Gastrocnemius medialis (tissue), 4 donors: ENCODE measurements around the gene PPP1R14C.

Source experiments
- POLR2A ChIP-seq, 2 donors: fragments of 450-650 bp; IDR thresholded peaks; one replicate each; pipeline ENCODE4 v1.6.1; 2017; ENCODE audit warnings: antibody characterized with exemption in 2 of 2, mild to moderate bottlenecking in 2 of 2, moderate library complexity in 2 of 2
- TF ChIP-seq, protein P1 (sequence below), 5 experiments: fragments of 450-650 bp in 3 of 5; fragments of 200-600 bp in 2 of 5; sonication (generic) in 2 of 5; IDR thresholded peaks in 4 of 5; conservative IDR thresholded peaks in 1 of 5; 1 replicate in 4 of 5; 2 replicates in 1 of 5; pipeline ENCODE4 v1.5.1; 2016 to 2019; ENCODE audit warnings: antibody characterized with exemption in 5 of 5, mild to moderate bottlenecking in 3 of 5, moderate library complexity in 3 of 5

DNA sequence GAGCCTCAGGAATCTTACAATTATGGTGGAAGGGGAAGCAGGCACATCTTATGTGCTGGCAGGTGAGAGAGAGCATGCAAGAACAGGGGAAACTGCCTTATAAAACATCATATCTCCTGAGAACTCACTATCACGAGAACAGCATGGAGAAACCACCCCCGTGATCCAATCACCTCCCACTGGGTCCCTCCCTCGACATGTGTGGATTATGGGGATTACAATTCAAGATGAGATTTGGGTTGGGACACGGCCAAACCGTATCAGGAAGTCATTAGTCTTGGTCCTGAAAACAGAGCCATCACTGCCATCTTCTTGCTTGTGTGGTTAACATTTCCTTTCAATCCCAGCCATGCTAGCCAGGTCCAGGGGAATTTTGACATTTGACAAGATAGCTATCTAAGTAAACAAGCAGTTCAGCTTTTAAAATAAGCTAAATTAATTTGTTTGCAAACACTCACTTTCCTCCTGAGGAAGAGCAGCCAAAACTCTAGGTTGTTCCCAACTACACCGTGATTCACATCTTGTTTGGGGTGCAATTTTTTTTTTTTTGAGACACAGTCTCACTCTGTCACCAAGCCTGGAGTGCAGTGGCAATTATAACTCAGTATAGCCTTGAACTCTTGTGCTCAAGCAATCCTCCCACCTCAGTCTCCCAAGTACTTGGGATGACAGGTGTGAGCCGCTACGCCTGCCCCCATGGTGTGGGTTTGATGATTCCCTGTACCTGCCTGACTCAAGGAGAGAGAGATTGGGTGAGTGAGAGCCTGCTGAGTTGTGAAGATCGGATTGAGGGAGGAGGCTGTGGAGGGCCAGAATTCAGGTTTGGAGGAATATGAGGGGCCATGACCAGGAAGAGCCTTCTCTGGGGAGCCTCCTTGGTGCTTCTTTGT is 13.0 kb upstream of the PPP1R14C start:
- TF ChIP-seq, protein P1, sequence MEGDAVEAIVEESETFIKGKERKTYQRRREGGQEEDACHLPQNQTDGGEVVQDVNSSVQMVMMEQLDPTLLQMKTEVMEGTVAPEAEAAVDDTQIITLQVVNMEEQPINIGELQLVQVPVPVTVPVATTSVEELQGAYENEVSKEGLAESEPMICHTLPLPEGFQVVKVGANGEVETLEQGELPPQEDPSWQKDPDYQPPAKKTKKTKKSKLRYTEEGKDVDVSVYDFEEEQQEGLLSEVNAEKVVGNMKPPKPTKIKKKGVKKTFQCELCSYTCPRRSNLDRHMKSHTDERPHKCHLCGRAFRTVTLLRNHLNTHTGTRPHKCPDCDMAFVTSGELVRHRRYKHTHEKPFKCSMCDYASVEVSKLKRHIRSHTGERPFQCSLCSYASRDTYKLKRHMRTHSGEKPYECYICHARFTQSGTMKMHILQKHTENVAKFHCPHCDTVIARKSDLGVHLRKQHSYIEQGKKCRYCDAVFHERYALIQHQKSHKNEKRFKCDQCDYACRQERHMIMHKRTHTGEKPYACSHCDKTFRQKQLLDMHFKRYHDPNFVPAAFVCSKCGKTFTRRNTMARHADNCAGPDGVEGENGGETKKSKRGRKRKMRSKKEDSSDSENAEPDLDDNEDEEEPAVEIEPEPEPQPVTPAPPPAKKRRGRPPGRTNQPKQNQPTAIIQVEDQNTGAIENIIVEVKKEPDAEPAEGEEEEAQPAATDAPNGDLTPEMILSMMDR (IDR thresholded peaks at IDR 0.05 in 4 of 5, conservative IDR thresholded peaks at IDR 0.05 in 1 of 5): no peak
- no peak for TF ChIP-seq POLR2A (IDR thresholded peaks at IDR 0.05)
